ENCODE measurements around the gene CCDC27.
"Not testable (repeated sequence)": the region's sequence is repeated elsewhere in the genome, so short reads cannot be mapped to it uniquely, and the experiment has no call there.

CCDC27 gene

GRCh38 chr1:3810149-3810761, 58.0 kb downstream of the CCDC27 start:
- DNase-seq (ENCODE audit: low read depth); H3K4me3 ChIP-seq (ENCODE audit: low read depth, low read length): not testable (repeated sequence)

- no peak overlapping the region for H3K4me3 ChIP-seq (ENCODE audit: low read depth, low read length)
- DNase-seq (ENCODE audit: low read depth), result no peak
Measured at GRCh38 chr1:3811595-3811911, 59.3 kb downstream of the CCDC27 start.

DNA sequence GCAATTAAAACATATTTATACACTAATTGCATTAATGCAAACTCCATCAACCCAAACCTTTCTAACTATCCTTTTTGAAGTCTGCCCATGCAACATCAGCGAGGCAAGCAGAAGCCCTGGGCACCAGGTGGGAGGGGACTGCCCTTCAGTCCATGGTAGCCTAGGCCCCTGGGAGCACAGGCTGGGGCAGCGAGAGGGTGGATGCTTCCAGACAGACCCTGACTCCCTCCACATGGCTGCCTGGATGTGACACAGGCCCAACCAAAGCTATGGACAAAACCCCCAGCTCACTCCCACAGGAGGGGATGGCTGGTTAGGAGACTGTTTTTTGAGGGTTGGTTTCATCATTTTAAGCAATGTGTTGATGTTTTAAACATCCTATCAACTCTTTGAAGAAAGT, 61.8 kb downstream of the CCDC27 start:
- no peak for DNase-seq (ENCODE audit: low read depth)
- H3K4me3 ChIP-seq (ENCODE audit: low read depth, low read length), result no peak overlapping the region

DNA sequence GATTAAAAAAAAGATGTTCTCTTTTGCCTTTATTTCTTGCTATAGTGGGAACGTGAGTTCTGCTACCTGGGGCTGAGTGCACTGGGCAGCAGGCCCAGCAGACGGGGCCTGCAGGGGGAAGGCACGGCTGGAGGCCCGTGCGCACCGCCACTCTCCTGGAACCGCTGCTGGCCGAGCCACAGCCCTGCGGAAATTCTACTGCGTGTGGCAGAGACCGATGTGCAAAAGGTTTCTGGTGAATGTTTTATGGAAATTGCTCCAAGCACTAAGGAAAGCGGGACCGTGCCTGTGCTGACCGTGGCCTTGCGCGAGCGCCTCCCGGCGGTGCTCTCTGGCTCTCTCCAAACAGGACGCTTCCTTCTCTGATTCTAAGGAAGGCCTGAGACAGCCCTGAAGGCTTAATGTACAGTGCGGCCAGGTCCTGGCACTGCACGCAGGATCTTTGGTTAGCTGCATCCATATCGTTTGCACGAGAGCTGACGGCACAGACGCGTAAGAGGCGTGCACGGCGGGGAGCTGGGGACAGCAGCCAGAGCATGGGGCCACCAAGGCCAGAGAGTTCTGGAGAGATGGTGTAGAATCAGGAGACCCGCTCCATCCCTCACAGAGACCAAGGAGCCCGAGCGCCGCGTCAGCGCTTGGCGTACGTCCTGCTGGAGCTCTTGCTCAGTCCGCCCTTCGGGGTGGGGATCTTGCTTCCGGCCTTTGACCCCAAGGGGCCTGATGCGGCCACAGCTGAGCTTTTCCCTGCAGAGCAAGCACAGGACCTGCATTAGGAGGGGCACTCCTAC, 62.7 kb downstream of the CCDC27 start:
- no peak overlapping the region for H3K4me3 ChIP-seq (ENCODE audit: low read depth, low read length)
- no peak for DNase-seq (ENCODE audit: low read depth)

DNA sequence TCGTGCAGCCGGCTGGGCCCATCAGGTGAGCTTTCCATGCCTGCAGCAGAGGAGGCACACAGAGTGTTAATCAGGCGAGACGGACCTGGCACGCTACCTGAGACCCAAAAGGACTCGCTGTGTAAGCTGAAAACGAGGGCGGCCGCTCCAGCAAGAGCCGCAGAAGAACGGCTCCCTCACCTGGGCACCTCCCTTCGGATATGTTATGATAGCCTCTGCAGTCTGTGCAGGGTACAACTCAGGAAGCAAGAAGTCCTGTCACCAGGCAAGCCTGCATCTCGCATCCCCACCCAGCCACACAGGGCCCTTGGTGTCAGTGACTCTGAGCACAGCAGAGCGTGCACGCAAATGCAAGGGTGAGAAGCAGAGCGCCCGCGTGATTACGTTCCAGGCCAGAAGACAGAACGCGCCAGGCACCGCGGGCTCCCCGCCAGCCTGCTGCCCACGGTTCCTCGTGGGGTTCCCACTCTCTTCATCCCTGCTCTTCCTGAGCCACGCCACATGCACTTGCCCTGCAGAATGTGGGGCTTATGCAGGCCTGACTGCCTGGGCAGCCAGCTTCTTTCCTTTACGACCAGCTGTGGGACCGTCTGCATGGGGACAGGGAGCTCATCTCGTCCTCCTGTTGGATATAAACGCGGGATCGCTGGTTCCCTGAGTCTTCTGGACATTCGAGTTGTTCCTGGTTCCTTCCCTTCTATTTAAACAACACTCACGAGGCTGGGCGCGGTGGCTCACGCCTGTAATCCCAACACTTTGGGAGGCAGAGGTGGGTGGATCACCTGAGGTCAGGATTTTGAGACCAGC, 64.3 kb downstream of the CCDC27 start:
- DNase-seq (ENCODE audit: low read depth), result no peak
- H3K4me3 ChIP-seq (ENCODE audit: low read depth, low read length), result no peak overlapping the region

DNA sequence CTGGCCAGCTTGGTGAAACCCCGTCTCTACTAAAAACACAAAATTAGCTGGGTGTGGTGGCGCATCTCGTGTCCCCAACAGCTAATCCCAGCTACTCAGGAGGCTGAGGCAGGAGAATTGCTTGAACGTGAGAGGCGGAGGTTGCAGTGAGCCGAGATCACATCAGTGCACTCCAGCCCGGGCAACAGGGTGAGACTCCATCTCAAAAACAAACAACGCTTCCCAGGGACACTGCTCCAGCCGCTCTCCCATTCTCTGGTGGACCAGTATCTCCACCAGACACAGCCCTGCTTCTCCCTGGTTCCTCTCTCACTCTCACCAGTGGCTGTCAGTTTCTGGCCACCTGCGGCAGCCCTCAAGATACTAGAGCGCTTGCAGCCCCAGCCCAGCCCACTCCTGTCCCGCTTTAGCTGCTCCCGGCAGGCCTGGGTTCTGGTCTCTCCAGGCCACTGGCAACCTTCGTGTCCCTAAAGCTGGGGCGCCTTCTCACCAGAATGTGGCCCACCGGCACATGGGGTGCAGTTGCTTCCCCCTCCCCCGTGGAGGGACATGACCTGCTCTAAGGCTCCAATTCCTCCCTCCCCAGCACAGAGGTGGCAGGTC, 65.0 kb downstream of the CCDC27 start:
- DNase-seq (ENCODE audit: low read depth), result no peak
- no peak overlapping the region for H3K4me3 ChIP-seq (ENCODE audit: low read depth, low read length)

- H3K4me3 ChIP-seq (ENCODE audit: low read depth, low read length), result no peak overlapping the region
- no peak for DNase-seq (ENCODE audit: low read depth)
Measured at GRCh38 chr1:3817821-3818597, 65.8 kb downstream of the CCDC27 start.

DNA sequence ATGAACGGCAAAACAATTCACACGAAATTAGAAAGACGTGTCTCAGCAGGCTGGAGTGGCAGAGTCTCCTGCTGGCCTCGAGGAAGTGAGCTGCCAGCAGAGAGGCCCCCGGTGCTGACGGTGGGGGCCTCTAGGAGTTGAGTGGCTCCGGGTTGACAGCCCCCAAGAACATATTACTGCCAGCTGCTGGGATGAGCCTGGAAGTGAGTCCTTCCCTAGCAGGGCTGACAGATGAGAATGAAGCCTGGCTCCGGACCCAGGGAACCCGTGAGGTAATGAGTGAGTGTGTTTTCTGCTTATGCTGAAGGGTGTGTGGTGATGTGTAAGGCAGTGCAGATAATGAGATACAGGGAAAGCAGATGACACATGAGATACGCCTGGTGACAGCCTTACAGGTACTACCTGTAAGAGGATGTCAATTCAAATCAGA, 67.5 kb downstream of the CCDC27 start:
- H3K4me3 ChIP-seq (ENCODE audit: low read depth, low read length), result no peak overlapping the region
- no peak for DNase-seq (ENCODE audit: low read depth)

- no peak for DNase-seq (ENCODE audit: low read depth)
- no peak overlapping the region for H3K4me3 ChIP-seq (ENCODE audit: low read depth, low read length)
Measured at GRCh38 chr1:3820316-3820715, 68.1 kb downstream of the CCDC27 start.

DNA sequence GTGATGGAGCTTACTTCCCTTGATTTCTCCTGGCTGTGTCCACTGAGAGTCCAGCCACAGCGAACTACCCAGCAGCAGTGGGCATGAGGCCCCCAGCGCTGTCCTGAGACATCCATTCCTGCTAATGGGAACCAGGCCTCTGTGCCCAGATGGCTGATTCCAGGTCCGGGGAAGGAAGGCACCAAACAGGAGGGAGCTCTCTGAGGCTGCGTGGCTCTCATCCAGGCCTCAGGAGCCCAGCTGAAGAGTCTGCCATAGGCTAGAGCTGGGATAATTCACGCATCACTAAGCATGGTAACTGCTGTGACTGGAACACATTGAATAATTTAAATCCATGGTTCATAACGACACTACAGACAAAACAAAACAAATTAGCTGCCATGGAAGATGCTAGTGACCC, 68.8 kb downstream of the CCDC27 start:
- DNase-seq (ENCODE audit: low read depth), result no peak
- no peak overlapping the region for H3K4me3 ChIP-seq (ENCODE audit: low read depth, low read length)

Measured in skeletal muscle cell (primary cell).